ENCODE data around the gene TRIM41.

TRIM41 gene

DNA sequence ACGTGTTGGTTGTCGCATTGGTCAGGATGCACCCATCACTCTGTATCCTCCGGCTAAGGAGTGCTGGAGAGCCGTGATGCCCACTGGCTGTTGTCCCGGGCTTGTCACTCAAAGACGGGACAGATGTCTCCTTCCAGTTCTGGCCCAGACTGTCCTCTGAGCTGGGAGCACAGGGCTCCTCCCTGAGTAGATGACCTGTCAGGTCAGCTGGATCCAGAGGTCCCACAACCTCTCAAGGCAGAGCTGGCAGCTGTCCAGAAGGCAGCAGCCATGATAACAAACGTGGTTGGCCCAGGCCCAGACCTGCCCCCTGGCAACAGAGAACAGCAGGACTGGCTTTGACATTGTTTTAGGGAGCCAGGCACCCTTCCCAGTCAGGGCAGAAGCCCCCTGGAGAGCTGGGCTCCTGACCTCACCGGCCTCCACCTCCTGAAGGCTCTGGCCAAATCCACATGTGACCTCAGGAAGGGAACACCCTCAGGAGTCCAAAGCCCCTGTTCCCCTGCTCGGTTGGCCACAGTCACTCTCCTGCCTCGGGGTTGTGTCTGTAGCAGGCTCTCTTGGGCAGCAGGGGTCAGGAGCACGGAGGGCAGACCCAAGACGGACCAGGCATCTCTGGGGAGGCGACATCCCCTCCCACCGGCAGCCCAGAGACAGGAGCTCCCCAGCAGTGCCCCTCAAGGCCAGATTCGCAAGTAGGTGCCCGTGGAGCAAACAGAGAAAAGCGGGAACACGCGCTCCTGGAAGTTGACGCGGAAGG lies 28.4 kb upstream of the TRIM41 start:
- no peak for FAIRE-seq
- TF ChIP-seq, protein P1, sequence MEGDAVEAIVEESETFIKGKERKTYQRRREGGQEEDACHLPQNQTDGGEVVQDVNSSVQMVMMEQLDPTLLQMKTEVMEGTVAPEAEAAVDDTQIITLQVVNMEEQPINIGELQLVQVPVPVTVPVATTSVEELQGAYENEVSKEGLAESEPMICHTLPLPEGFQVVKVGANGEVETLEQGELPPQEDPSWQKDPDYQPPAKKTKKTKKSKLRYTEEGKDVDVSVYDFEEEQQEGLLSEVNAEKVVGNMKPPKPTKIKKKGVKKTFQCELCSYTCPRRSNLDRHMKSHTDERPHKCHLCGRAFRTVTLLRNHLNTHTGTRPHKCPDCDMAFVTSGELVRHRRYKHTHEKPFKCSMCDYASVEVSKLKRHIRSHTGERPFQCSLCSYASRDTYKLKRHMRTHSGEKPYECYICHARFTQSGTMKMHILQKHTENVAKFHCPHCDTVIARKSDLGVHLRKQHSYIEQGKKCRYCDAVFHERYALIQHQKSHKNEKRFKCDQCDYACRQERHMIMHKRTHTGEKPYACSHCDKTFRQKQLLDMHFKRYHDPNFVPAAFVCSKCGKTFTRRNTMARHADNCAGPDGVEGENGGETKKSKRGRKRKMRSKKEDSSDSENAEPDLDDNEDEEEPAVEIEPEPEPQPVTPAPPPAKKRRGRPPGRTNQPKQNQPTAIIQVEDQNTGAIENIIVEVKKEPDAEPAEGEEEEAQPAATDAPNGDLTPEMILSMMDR (IDR thresholded peaks at IDR 0.05; ENCODE audit: insufficient read depth, missing control alignments) = no peak
- no peak for DNase-seq (ENCODE audit: insufficient read length, low spot score)

DNA sequence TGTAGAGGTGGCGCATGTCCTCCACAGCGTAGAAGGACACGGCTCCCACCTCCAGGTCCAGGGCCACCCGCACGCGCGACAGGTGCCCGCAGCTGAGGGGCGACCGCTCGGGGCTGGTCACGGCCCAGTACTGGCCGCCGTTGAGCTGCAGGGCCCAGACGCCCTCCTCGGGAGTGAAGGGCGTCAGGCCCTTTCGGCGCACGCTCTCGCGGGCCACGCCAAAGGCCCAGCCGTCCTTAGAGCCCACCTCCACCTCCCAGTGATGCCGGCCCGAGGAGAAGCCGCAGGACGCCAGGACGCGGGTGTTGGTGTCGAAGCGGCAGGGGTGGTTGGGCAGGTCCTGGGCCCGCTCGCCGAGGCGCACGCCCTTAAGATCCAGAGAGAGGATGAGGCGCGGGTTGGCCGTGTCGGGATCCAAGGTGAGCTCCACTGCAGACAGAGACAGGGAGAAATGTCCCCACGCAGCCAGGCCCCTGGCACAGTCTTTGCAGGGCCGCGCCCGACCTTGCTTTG lies 27.8 kb upstream of the TRIM41 start:
- DNase-seq (ENCODE audit: insufficient read length, low spot score) (no peak), FAIRE-seq (no peak)
- TF ChIP-seq, protein P1 (IDR thresholded peaks at IDR 0.05; ENCODE audit: insufficient read depth, missing control alignments) = no peak

DNA sequence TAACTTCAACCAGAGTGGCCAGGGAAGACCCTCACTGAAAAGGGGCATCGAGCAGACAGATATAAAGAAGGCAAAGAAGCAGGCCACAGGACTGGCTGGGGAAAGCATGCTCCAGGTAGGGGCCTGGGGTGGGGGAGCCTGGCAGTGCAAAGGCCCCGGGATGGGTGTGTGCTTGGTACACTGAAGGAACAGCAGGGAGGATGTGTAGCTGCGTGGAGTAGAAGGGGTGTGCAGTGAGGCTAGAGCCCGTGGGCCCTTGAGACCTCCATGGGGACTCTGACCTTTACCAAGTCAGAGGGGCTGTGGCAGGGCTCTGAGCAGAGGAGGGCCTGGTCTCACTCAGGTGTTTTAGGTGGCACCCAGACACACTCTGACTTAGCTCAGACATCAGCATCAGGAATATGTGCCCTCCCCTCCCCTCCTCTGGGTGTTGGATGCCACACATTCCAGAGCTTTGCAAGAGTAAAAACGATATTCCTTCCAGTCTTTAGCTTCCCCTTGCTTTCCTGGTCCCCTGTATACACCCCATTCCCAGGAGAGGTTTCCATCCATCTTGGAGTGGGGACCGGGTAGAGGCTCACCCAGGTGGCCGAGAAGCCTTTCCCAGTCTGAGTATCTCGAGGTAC lies 25.6 kb upstream of the TRIM41 start:
- no peak for DNase-seq (ENCODE audit: insufficient read length, low spot score)
- FAIRE-seq = no peak
- TF ChIP-seq, protein P1 (IDR thresholded peaks at IDR 0.05; ENCODE audit: insufficient read depth, missing control alignments) = no peak

DNA sequence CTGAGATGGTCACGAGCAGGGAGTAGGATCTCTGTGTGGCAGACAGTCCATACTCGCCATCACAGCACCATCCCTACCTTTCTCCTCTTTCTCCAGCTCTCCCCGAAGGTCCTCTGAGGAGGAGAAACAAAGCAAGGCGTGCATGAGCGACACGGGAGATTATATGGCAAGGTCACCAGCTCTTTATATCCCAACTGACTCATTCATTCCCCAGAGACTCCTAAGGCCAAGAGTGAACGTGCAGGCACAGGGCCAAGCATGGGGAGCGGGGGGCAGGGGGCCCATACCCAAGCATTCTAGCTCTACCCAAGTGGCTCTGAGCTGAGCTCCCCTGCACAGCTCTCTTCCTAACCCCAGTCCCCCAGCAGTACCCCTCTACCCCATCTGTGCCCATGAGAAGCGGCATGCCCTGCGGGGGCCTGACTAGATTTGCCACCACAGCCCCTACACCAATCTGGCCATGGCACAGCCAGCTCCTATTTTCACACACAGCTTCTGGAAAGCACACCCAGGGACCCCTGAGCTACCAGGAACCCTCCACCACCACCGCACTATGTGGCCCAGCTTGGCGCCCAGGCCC lies 24.9 kb upstream of the TRIM41 start:
- TF ChIP-seq, protein P1 (IDR thresholded peaks at IDR 0.05; ENCODE audit: insufficient read depth, missing control alignments) = no peak
- FAIRE-seq (no peak), DNase-seq (ENCODE audit: insufficient read length, low spot score) (no peak)

DNA sequence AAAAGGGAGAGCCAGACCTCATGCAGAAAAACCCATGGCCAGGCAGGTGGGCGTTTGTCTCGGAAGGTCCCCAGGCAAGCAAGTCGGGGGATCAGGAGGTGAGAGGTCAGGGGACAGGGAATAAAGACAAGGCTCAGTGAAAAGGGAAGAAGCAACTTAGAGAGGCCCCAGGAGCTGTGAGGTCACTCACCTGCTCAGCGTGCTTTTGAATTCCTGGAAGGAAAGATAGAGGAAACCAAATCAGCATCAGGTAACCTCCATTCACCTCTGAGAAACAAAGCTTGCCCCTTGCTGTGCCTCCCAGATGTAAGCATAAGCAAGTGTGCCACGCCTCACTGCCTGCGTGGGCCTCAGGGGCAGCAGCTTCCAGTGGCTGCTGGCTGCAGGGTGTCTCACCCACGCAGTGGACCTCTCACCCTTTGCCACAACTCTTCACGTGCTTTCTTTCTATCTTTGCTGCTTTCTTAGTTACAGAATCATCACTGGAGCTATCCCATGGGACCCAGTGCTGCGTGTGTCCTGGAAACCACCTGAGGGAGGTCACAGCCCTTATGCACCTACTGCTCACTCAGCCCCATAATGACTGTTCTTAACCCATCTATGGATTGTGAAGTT lies 24.1 kb upstream of the TRIM41 start:
- DNase-seq (ENCODE audit: insufficient read length, low spot score) = no peak
- TF ChIP-seq, protein P1 (IDR thresholded peaks at IDR 0.05; ENCODE audit: insufficient read depth, missing control alignments) = no peak
- no peak for FAIRE-seq

DNA sequence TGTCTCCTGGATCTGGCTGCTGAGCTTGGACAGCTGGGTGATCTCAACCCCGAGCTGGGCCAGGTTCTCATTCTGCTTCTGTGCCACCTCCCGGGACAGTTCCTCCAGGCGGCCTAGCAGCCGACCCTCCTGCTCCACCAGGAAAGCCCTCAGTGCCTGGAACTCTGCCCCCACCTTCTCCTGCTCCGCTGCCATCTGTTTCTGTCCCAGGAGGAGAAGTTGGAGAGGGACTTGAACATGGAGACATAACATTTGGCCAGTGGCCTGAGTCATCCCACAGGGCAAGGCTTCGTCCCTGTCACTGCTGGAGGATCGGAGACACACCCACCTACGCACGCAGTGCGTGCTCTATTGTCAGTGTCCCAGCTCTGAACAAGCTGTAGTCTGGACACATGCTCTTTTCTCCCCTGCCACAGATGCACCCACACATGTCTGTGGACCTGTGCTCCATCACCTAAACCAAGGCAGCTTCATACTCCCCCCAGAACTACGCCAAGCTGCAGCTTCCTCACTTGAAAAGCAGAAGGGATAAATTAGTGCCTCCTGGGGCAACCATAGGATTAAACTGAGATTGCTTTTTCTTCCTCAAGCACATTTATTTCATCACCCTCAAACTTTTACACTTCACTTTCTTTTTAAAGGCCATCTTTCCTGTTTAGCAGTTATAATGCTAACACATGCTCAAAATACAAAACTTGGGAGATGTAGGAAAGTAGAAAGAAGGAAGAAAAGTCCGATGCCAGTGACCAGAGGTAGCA lies 23.0 kb upstream of the TRIM41 start:
- DNase-seq (ENCODE audit: insufficient read length, low spot score) = no peak
- FAIRE-seq = no peak
- TF ChIP-seq, protein P1 (IDR thresholded peaks at IDR 0.05; ENCODE audit: insufficient read depth, missing control alignments) = no peak
